Peyer's patch (tissue), 4 donors: ENCODE results near the gene KLHL6. TPM values are rescaled to one million over a fixed set of nuclear protein-coding genes. Genes with fewer than 3 reads are reported as not detected.
A peak's percentile ranks its signal among the peaks of the same experiment; 100 is the strongest.

Source experiments
- DNase-seq, 3 donors: peaks; one replicate each; pipeline ENCODE4 v3.0.0-alpha.2; 2017 to 2019
- H3K27ac ChIP-seq, 4 donors: fragments of 200-600 bp; sonication (generic); one replicate each; pipeline ENCODE4 v1.5.1; 2016 to 2019
- H3K27me3 ChIP-seq, 2 donors: fragments of 200-600 bp; sonication (generic); one replicate each; pipeline ENCODE4 v1.5.1; 2019
- H3K36me3 ChIP-seq, 3 donors: fragments of 200-600 bp; sonication (generic); one replicate each; pipeline ENCODE4 v1.5.1; 2016 to 2019
- H3K4me1 ChIP-seq, 4 donors: fragments of 200-600 bp; sonication (generic); one replicate each; pipeline ENCODE4 v1.5.1; 2016 to 2019
- H3K4me3 ChIP-seq, 4 donors: fragments of 200-600 bp; sonication (generic); 1 replicate in 3 of 4; 2 replicates in 1 of 4; pipeline ENCODE4 v1.5.1; 2016 to 2019; ENCODE audit warnings: mild to moderate bottlenecking in 1 of 4
- H3K9me3 ChIP-seq, 4 donors: fragments of 200-600 bp; sonication (generic); one replicate each; pipeline ENCODE4 v1.5.1; 2016 to 2019; ENCODE audit warnings: mild to moderate bottlenecking in 1 of 4
- CTCF ChIP-seq, 6 experiments: fragments of 450-650 bp in 4 of 6; fragments of 200-600 bp in 2 of 6; sonication (generic) in 1 of 6; IDR thresholded peaks; one replicate each; pipeline ENCODE4 v1.5.1; 2017 to 2019; ENCODE audit warnings: antibody characterized with exemption in 6 of 6, mild to moderate bottlenecking in 3 of 6, moderate library complexity in 1 of 6
- POLR2A ChIP-seq, 2 donors: fragments of 450-650 bp; IDR thresholded peaks; one replicate each; pipeline ENCODE4 v1.5.1; 2017; ENCODE audit warnings: antibody characterized with exemption in 2 of 2, mild to moderate bottlenecking in 2 of 2, moderate library complexity in 2 of 2
- total RNA-seq, 4 donors: library from RNA; depleted of rRNA; stranded (reverse); fragments of >200 nt; gene quantifications; one replicate each; pipeline ENCODE4 v1.1.0, GENCODE V29; 2016

Gene KLHL6
- total RNA-seq, 4 donors from 2014 or later = 1.6 to 53.6 (median 4.9) TPM

- Histone ChIP-seq H3K36me3 (peaks cover 0 to 9% (median 0%) of the 10 kb centered on the region in 3 donors), H3K27ac (no peak overlapping the region), H3K4me1 (peaks cover 0 to 17% (median 3%) of the 10 kb centered on the region in 4 donors), H3K27me3 (no peaks in the 10 kb centered on the region), H3K9me3 (peaks cover 0 to 4% (median 0%) of the 10 kb centered on the region in 4 donors), H3K4me3 (peak overlapping the region; percentile 72 to 80 (median 76))
- TF ChIP-seq CTCF (IDR thresholded peaks at IDR 0.05) (no peak), POLR2A (IDR thresholded peaks at IDR 0.05) (no peak)
- no peak for DNase-seq
These were observed 107.0 kb downstream of the KLHL6 start for GRCh38 chr3:183448369-183449128.

- Histone ChIP-seq H3K36me3 (peaks cover 0 to 3% (median 0%) of the 10 kb centered on the region in 3 donors), H3K4me1 (peaks cover 0 to 17% (median 3%) of the 10 kb centered on the region in 4 donors), H3K9me3 (peaks cover 0 to 5% (median 0%) of the 10 kb centered on the region in 4 donors), H3K4me3 (peak overlapping the region; percentile 72 to 80 (median 76)), H3K27me3 (no peaks in the 10 kb centered on the region), H3K27ac (peak overlapping the region; percentile 48 to 77 (median 62))
- TF ChIP-seq POLR2A (IDR thresholded peaks at IDR 0.05) (peak; percentile 51 to 55), CTCF (IDR thresholded peaks at IDR 0.05) (no peak)
- DNase-seq = peak; percentile 83 to 93 (median 83)
These were observed 108.1 kb downstream of the KLHL6 start for GRCh38 chr3:183447206-183448001.

DNA sequence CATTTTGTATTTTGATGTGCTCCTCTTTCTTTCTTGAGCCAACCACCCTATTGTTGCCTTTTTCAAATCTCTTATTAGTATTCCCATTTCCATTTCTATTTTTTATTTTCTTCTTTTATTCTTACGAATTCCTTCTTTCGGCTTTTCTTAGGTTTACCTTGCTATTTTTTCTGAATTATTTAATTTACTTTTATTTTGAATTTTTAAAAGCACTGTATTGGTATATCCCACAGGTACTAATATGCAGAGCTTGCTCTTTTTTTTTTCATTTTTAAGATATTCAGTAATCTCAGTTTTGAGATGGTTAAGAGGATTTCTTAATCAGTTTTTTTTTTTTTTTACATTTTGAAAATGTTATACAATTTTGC lies 108.7 kb downstream of the KLHL6 start:
- Histone ChIP-seq H3K4me1 (peaks cover 0 to 17% (median 3%) of the 10 kb centered on the region in 4 donors), H3K9me3 (peaks cover 0 to 5% (median 0%) of the 10 kb centered on the region in 4 donors), H3K27ac (peak overlapping the region in 2 of 4 donors; percentile 51 to 77), H3K36me3 (no peaks in the 10 kb centered on the region), H3K27me3 (no peaks in the 10 kb centered on the region), H3K4me3 (peak overlapping the region; percentile 72 to 80 (median 76))
- TF ChIP-seq POLR2A (IDR thresholded peaks at IDR 0.05) = no peak
- no peak for TF ChIP-seq CTCF (IDR thresholded peaks at IDR 0.05)
- no peak for DNase-seq

GRCh38 chr3:183444748-183445147 lies 110.8 kb downstream of the KLHL6 start:
- Histone ChIP-seq H3K4me1 (peaks cover 0 to 15% (median 3%) of the 10 kb centered on the region in 4 donors), H3K4me3 (no peak overlapping the region), H3K9me3 (peaks cover 0 to 5% (median 0%) of the 10 kb centered on the region in 4 donors), H3K27ac (no peak overlapping the region), H3K27me3 (no peaks in the 10 kb centered on the region), H3K36me3 (no peaks in the 10 kb centered on the region)
- TF ChIP-seq CTCF (IDR thresholded peaks at IDR 0.05) (no peak), POLR2A (IDR thresholded peaks at IDR 0.05) (no peak)
- DNase-seq = no peak

DNA sequence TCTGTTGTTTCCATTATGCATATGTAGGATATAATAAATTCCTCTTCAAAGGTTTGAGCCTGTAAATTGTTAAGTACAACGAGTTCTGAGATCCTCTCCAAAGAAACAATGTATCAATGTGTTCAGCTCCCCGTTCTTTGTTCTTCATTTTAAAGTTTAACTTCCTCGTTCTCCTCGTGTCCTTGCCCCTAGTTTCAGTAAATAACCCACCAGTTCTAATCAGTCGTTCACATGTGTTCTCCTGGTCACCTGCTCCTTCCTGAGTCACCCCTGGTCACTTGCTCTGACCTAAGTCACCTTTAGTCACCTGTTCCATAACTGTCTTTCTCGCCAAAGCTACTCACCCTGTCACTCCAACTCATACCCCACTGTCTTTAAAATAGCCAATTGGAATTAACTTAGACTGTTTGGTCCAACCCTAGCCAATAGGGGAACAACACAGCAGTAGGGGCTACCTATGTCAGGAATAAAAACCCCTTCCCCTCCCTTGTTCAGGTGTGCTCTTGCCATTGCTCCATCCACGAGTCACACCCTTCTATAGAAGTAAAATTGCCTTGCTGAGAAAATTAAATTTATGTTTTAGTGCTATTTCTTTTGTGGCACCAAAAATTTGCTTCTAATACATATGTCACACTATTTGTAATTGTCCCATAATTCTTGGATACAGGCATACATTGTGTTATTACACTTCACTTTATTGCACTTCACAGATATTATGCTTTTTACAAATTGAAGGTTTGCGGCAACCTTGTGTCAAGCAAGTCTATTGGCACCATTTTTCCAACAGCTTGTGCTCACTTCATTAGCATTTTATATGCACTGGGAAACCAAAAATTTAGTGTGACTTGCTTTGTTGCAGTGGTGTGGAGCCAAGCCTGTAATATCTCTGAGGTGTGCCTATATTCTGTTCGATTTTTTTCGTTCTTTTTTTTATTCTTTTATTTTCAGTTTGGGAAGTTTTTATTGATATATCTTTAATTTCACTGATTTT lies 111.8 kb downstream of the KLHL6 start:
- H3K27ac ChIP-seq = no peak overlapping the region
- H3K36me3 ChIP-seq = no peaks in the 10 kb centered on the region
- H3K4me1 ChIP-seq = peaks cover 0 to 6% (median 3%) of the 10 kb centered on the region in 4 donors
- no peaks in the 10 kb centered on the region for H3K27me3 ChIP-seq
- no peak overlapping the region for H3K4me3 ChIP-seq
- DNase-seq = no peak
- TF ChIP-seq POLR2A (IDR thresholded peaks at IDR 0.05) (no peak), CTCF (IDR thresholded peaks at IDR 0.05) (no peak)
- peaks cover 0 to 5% (median 0%) of the 10 kb centered on the region in 4 donors for H3K9me3 ChIP-seq
